NCI-H748 (cell line): ENCODE measurements around the gene AGBL1.

Experiments
- DNase-seq: peaks from one replicate; lab custom pipeline; 2025; ENCODE audit not compliant: unreplicated experiment; lab: John Stamatoyannopoulos, UW

The AGBL1 gene

GRCh38 chr15:86903642-86904421 is 824.2 kb downstream of the AGBL1 start:
- no peak for DNase-seq

- DNase-seq = peak; percentile 41
These were observed 826.1 kb downstream of the AGBL1 start for GRCh38 chr15:86905625-86906256.

- no peak for DNase-seq
These were observed 826.7 kb downstream of the AGBL1 start for GRCh38 chr15:86906376-86906775.

DNA sequence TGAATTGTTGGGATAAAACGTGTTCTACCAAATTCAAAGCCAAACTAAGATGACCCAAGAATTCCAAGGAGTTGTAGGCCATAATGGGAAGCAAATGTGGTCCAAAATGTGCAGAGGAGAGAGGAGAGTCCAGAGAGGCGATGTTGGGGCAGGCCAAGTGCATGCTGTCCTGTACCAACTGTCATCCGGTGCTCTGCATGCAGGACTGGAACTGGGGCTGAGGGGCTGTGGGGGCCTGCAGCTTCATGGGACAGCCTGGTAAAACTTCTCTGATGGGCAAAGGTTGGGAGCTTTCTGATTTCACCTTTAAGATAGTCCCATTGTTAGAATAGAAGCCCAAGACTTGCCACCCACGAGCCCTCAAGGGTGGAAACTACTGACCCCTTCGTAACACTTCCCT is 831.4 kb downstream of the AGBL1 start:
- DNase-seq = no peak

- DNase-seq = no peak
These were observed 833.0 kb downstream of the AGBL1 start for GRCh38 chr15:86912661-86913060.

DNA sequence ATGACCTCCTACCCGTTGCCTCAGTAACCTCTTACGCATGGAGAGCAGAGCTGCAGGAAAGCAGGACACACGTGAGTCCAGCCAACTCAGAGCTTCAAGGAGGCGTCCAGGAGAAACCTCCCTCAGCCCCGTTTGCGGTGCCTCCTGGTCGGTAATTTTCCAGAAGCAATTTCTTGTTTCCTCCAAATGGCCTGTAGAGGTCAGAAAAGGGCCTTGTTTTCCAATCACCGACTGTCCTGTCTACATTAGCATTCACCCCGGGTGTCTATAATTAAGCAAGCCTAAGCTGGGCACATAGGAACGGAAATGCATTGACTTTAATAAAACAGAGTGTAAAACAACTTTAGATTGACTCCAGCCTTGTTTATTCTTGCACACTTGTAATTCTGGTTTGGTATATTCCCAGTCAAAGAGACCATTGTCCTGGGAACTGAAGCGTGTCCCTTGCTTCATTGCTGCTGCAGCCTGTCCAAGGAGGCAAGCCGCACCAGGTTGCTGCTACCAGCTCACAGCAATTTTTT is 836.2 kb downstream of the AGBL1 start:
- peak; percentile 85 for DNase-seq

DNA sequence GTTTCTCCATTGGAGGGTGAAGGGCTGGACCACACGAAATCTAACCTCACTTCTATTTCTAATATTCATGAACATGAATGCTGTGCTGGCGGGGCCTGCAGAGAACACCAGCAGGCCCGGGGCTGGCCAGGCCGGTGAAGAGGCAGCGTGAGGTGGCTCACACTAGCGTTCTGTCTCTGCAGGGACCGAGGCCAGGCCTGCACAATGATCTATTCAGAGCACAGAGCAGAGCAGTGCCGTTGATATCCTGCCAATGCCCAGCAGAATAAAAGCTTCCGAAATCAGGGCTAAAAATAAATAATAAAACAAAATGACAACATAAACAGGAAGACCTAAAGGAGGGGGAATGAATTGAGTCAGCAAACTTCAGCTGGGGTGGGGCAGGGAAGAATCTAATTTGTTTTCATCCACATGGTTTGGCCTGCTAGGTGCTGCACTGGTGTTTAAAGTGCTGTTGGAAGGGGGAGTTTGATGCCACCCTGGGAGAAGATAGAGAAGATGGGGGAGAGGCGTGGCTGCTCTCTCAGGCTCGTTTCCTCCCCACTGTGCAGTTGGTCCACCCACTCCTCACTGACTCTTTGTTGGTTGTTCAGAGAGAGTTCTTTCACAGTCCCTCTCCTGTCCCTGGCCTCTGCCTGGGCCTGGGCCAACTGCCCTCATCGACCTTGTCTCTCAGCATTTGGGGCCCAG is 837.1 kb downstream of the AGBL1 start:
- peak; percentile 47 for DNase-seq

- DNase-seq = no peak
These were observed 837.6 kb downstream of the AGBL1 start for GRCh38 chr15:86917361-86917671.

DNA sequence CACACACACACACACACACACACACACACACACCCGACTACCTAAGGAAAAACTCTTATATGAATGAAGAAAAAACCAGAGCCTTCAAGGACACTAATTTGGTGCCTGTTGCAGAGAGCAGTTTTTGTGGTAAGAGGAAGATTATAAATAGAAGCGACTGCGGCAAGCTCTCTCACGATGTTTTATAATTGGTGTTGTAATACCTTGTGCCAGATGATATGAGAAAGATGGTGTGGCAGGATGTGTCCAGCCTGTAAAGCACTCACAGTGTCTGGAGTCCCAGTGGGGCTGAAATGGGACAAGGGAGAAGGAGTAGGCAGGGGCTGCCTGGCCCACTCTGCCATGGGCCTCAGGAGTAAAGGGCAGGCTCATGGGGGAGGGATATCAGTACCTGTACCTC is 839.9 kb downstream of the AGBL1 start:
- DNase-seq = no peak

DNA sequence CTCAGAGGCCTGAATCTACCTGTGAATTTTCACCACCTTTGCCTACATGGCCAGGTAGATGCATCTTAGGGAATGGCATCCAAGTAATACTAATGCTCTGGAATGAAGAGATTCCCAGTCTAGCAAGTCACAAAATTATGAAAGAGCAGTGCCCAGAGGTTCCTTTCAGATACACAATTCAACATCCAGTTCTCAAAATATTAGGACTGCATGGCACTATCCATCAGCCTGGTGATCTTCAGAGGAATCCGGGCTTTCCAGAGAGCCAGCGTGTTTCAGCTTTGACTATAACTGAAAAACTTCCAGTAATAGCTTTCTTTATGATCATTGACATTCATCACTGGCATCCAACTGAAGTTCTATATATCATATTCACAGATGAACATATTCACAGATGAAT is 849.8 kb downstream of the AGBL1 start:
- DNase-seq = no peak

GRCh38 chr15:86932456-86932855 is 852.8 kb downstream of the AGBL1 start:
- no peak for DNase-seq

DNA sequence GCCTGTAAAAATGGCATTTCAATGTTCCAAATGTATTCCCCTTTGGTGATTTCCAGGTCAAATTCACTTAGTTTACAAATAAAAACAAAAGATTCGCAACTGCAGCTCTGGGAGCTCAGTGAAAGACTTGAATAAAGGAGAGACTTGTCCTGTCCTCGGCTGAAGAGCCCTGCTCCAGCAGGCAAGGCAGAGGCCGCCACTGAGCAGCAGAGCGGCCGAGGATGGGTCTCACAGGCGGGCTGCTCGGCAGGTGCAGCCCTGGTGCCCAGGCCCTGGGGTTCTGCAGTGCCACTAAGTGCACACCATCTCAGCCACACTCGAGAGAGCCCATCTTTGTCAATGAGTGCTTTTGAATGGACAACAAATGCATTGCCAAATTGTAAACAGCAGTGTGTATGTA is 856.2 kb downstream of the AGBL1 start:
- DNase-seq = no peak

GRCh38 chr15:86942285-86942684 is 862.6 kb downstream of the AGBL1 start:
- no peak for DNase-seq

GRCh38 chr15:86948719-86949118 is 869.0 kb downstream of the AGBL1 start:
- DNase-seq = no peak

GRCh38 chr15:86959254-86959653 is 879.6 kb downstream of the AGBL1 start:
- no peak for DNase-seq

GRCh38 chr15:86961669-86962068 is 882.0 kb downstream of the AGBL1 start:
- no peak for DNase-seq

DNA sequence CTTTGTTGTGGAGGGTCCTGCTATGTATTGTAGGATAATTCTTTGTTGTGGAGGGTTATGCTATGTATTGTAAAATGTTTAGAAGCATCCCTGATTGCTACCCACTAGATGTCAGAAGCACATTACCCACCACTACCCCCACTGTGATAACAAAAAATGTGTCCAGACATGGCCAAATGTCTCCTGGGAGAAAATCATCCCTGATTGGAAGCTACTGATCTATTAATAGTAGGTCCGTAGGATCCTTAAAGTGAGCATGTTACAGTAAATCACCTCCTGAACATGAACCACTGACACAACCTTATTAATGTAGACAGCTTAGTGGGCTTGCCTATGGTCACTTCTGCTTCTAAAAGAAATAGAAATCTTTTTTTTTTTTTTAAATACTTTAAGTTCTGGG is 884.6 kb downstream of the AGBL1 start:
- no peak for DNase-seq

DNA sequence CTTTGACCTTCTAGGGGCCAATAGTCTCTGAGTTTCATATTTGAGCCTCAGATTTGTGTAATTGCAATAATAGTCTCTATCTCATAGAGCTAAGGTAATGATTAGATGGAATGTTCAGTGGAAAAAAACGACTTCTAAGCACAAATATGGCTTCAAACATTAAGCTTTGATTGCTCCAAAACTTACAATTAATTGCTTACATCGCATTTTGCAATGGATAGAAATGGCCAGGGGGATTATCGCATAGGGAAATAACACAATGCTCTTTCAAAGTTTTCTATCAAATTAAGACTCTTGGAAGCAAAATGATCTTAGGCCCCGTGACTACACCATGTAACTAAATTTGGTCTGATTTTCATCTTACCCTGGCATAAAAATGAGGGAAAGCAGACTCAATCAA is 888.6 kb downstream of the AGBL1 start:
- no peak for DNase-seq

DNA sequence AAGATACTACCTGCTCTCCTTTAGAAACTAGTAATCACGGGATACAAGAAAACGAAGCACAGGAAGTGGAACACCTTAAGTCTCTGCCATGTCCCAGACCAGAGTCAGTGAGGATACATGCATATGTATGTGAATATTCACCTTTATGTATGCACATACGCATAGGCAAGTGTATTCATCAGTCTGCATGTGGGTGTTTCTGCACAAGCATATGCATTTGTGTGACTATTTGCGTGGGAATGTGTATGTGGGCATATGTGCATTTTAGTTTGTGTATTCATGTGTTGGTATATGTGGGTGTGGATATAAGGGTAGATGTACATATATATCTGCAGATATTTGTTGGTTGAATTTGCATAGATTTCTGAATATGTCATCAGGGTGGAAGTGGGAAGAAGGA is 889.7 kb downstream of the AGBL1 start:
- DNase-seq = no peak

DNA sequence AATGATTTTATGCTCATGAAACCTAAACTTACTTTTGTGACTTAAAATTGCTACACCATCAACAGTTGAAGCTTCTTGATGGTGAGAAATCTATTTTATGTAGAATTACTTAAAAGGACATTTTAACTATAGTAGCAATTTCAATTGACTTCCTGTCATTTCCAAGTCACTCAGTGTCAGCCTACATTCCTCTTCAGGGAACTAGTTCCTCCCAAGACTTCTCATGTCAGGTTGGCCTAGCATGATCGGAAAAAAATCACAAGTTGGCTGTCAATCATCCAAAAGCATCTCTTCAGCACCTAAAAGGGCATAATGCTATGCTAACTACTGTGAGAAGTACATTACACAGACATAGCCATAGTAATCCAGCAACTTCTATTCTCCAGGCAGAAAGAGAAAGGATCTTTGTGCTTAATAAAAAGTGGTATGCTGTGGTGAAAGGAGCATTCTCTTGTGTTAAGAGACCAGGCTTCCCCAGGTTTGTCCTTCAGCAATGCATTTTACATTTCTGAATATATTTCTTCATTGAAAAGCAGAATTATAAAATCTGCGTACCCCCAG is 893.7 kb downstream of the AGBL1 start:
- DNase-seq = no peak

DNA sequence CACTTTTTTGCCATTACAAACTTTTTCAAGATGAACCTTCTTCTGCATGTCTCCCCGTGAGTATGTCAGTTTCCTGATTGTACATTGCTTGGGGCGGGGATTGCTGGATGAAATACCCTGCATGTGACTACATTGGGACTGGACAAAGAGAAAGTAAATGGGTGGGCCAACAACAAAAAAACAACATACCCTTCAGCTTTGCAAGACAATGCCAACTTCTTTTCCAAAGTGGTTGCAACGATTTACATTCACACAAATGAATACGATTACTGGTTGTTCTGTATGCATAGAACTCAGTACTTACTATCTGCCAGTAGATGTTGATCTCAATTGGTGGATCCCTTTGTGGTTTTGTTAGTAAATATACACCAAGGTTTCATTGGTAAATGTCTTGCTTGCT is 908.4 kb downstream of the AGBL1 start:
- DNase-seq = no peak

GRCh38 chr15:87021751-87022150 is 942.1 kb downstream of the AGBL1 start:
- DNase-seq = no peak
